ENCODE results near the gene CLCN4. TPM values are rescaled to one million over a fixed set of nuclear protein-coding genes. Genes with fewer than 3 reads are reported as not detected.

Gene CLCN4
- total and polyA plus RNA-seq, 2 donors from 2014 or later, result 2.4 to 7.3 TPM

GRCh38 chrX:10117301-10117700 is 39.5 kb upstream of the CLCN4 start:
- intact Hi-C loops (cut with DNase I), result loop anchor here (5.0 kb wide), 1 partner anchor 120 kb away; no protein-coding TSS in a partner anchor
- no peak for DNase-seq

GRCh38 chrX:10117864-10118377 is 38.9 kb upstream of the CLCN4 start:
- H3K27me3 ChIP-seq (ENCODE audit: control insufficient read depth, insufficient read depth, low read length), result peaks cover 2% of the 10 kb centered on the region
- H3K9me3 ChIP-seq (ENCODE audit: control insufficient read depth in 2 of 3, insufficient read depth in 1 of 3, low read length in 3 of 3), result no peaks in the 10 kb centered on the region
- intact Hi-C loops (cut with DNase I), result loop anchor here (5.0 kb wide), 1 partner anchor 121 kb away; no protein-coding TSS in a partner anchor
- no peak overlapping the region for H3K4me3 ChIP-seq (ENCODE audit: low read length in 3 of 3)
- FAIRE-seq (no peak), DNase-seq (no peak)
- no peak overlapping the region for H3K9ac ChIP-seq (ENCODE audit: low read length in 3 of 3)
- no peak overlapping the region for H3K27ac ChIP-seq (ENCODE audit: low read depth in 2 of 2, low read length in 2 of 2)
- H3K4me1 ChIP-seq (ENCODE audit: control insufficient read depth in 2 of 3, insufficient read depth in 2 of 3, low read depth in 1 of 3, low read length in 3 of 3), result peaks cover 0 to 2% (median 0%) of the 10 kb centered on the region in 3 donors
- H3K36me3 ChIP-seq (ENCODE audit: control insufficient read depth in 2 of 3, insufficient read depth in 3 of 3, low read length in 3 of 3), result peaks cover 0 to 4% (median 0%) of the 10 kb centered on the region in 3 donors
- TF ChIP-seq CTCF (IDR thresholded peaks at IDR 0.05; ENCODE audit: borderline replicate concordance, extremely low read depth, insufficient read depth), result no peak

More at GRCh38 chrX:10117301-10117700, 39.5 kb upstream of the CLCN4 start:
- Histone ChIP-seq H3K9ac (ENCODE audit: low read length in 3 of 3) (no peak overlapping the region), H3K27me3 (ENCODE audit: control insufficient read depth, insufficient read depth, low read length) (peaks cover 2% of the 10 kb centered on the region), H3K4me1 (ENCODE audit: control insufficient read depth in 2 of 3, insufficient read depth in 2 of 3, low read depth in 1 of 3, low read length in 3 of 3) (peaks cover 0 to 2% (median 0%) of the 10 kb centered on the region in 3 donors), H3K4me3 (ENCODE audit: low read length in 3 of 3) (no peak overlapping the region), H3K9me3 (ENCODE audit: control insufficient read depth in 2 of 3, insufficient read depth in 1 of 3, low read length in 3 of 3) (no peaks in the 10 kb centered on the region), H3K36me3 (ENCODE audit: control insufficient read depth in 2 of 3, insufficient read depth in 3 of 3, low read length in 3 of 3) (peaks cover 0 to 4% (median 0%) of the 10 kb centered on the region in 3 donors), H3K27ac (ENCODE audit: low read depth in 2 of 2, low read length in 2 of 2) (no peak overlapping the region)
- FAIRE-seq, result no peak
- TF ChIP-seq CTCF (IDR thresholded peaks at IDR 0.05; ENCODE audit: borderline replicate concordance, extremely low read depth, insufficient read depth), result no peak

DNA sequence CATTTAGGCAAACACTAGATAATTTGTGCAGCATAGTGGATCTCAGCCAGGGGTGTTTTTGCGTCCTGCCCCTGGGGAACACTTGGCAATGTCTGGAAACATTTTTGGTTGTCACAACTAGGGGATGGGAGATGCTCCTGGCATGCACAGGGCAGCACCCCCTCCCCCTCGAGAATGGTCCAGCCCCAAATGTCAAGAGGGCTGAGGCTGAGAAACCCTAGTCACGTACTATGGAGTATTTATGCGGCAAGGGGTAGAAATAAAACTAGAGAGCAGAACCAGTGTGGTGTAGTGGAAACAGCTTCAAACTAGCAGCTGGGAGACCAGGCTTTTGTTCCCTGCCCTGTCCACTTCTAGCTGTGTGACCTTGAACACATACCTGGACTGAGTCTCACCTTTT is 38.2 kb upstream of the CLCN4 start:
- Histone ChIP-seq H3K4me3 (ENCODE audit: low read length in 3 of 3) (no peak overlapping the region), H3K27me3 (ENCODE audit: control insufficient read depth, insufficient read depth, low read length) (peaks cover 2% of the 10 kb centered on the region), H3K27ac (ENCODE audit: low read depth in 2 of 2, low read length in 2 of 2) (no peak overlapping the region), H3K36me3 (ENCODE audit: control insufficient read depth in 2 of 3, insufficient read depth in 3 of 3, low read length in 3 of 3) (peaks cover 0 to 4% (median 0%) of the 10 kb centered on the region in 3 donors), H3K4me1 (ENCODE audit: control insufficient read depth in 2 of 3, insufficient read depth in 2 of 3, low read depth in 1 of 3, low read length in 3 of 3) (peaks cover 0 to 2% (median 0%) of the 10 kb centered on the region in 3 donors), H3K9ac (ENCODE audit: low read length in 3 of 3) (no peak overlapping the region), H3K9me3 (ENCODE audit: control insufficient read depth in 2 of 3, insufficient read depth in 1 of 3, low read length in 3 of 3) (no peaks in the 10 kb centered on the region)
- FAIRE-seq (no peak), DNase-seq (no peak)
- intact Hi-C loops (cut with DNase I), result loop anchor here (5.0 kb wide), 1 partner anchor 121 kb away; no protein-coding TSS in a partner anchor
- TF ChIP-seq CTCF (IDR thresholded peaks at IDR 0.05; ENCODE audit: borderline replicate concordance, extremely low read depth, insufficient read depth), result no peak

All from kidney (tissue), 14 donors.